ENCODE data around the gene SPO11.

GRCh38 chr20:57330998-57331397 lies 1.4 kb downstream of the SPO11 start:
- TF ChIP-seq EZH2 (IDR thresholded peaks at IDR 0.05) (no peak), POLR2AphosphoS5 (IDR thresholded peaks at IDR 0.05; ENCODE audit: borderline replicate concordance, low read depth, low read length) (no peak)
